Measurements from ENCODE around the gene WWC2. TPM values are rescaled to one million over a fixed set of nuclear protein-coding genes. Genes with fewer than 3 reads are reported as not detected.

The WWC2 gene
- total RNA-seq, 1 experiment from 2014 or later, result 82.8 TPM

- Histone ChIP-seq H3K36me3 (ENCODE audit: insufficient read depth, low read length, poor library complexity, severe bottlenecking) (no peaks in the 10 kb centered on the region), H3K9me3 (ENCODE audit: low read depth, low read length, poor library complexity, severe bottlenecking) (no peaks in the 10 kb centered on the region), H3K4me1 (ENCODE audit: insufficient read depth, low read length, poor library complexity, severe bottlenecking) (peaks cover 47% of the 10 kb centered on the region), H3K27ac (ENCODE audit: low read depth, low read length, poor library complexity, severe bottlenecking) (no peak overlapping the region), H3K27me3 (replicated peaks; ENCODE audit: insufficient read depth, low read depth, low read length, poor library complexity) (no peaks in the 10 kb centered on the region), H3K4me3 (ENCODE audit: low read depth, low read length, poor library complexity, severe bottlenecking) (no peak overlapping the region)
- POLR2A ChIA-PET (ENCODE audit: low non-redundant PET), result no interaction called here
- intact Hi-C loops (cut with micrococcal nuclease; ENCODE audit: unreplicated experiment), result no loop called here
- TF ChIP-seq CTCF (conservative IDR thresholded peaks at IDR 0.05; ENCODE audit: low read depth, low read length) (no peak), EZH2 (IDR thresholded peaks at IDR 0.05; ENCODE audit: borderline replicate concordance, low read depth, low read length, poor library complexity, severe bottlenecking) (no peak)
- CTCF ChIA-PET, result no interaction called here
- no peak for DNase-seq (ENCODE audit: low spot score)
- no TSS peak for BruUV-seq (replicated peaks)
Measured at GRCh38 chr4:183139058-183139750, 40.1 kb downstream of the WWC2 start.

- no TSS peak for BruUV-seq (replicated peaks)
- Histone ChIP-seq H3K4me3 (ENCODE audit: low read depth, low read length, poor library complexity, severe bottlenecking) (no peak overlapping the region), H3K36me3 (ENCODE audit: insufficient read depth, low read length, poor library complexity, severe bottlenecking) (no peaks in the 10 kb centered on the region), H3K27me3 (replicated peaks; ENCODE audit: insufficient read depth, low read depth, low read length, poor library complexity) (no peaks in the 10 kb centered on the region), H3K4me1 (ENCODE audit: insufficient read depth, low read length, poor library complexity, severe bottlenecking) (peaks cover 49% of the 10 kb centered on the region), H3K27ac (ENCODE audit: low read depth, low read length, poor library complexity, severe bottlenecking) (no peak overlapping the region), H3K9me3 (ENCODE audit: low read depth, low read length, poor library complexity, severe bottlenecking) (no peaks in the 10 kb centered on the region)
- no peak for DNase-seq (ENCODE audit: low spot score)
- ChIA-PET POLR2A (ENCODE audit: low non-redundant PET) (no interaction called here), CTCF (no interaction called here)
- no peak for TF ChIP-seq EZH2 (IDR thresholded peaks at IDR 0.05; ENCODE audit: borderline replicate concordance, low read depth, low read length, poor library complexity, severe bottlenecking)
- TF ChIP-seq CTCF (conservative IDR thresholded peaks at IDR 0.05; ENCODE audit: low read depth, low read length), result no peak
- intact Hi-C loops (cut with micrococcal nuclease; ENCODE audit: unreplicated experiment), result loop anchor here (5.0 kb wide), 1 partner anchor 43 kb away; the partner anchor contains the start of gene WWC2
Measured at GRCh38 chr4:183139972-183140570, 41.0 kb downstream of the WWC2 start.

GRCh38 chr4:183140911-183141320, 41.9 kb downstream of the WWC2 start:
- POLR2A ChIA-PET (ENCODE audit: low non-redundant PET), result no interaction called here
- Histone ChIP-seq H3K27ac (ENCODE audit: low read depth, low read length, poor library complexity, severe bottlenecking) (peak overlapping the region; percentile 21), H3K36me3 (ENCODE audit: insufficient read depth, low read length, poor library complexity, severe bottlenecking) (no peaks in the 10 kb centered on the region), H3K27me3 (replicated peaks; ENCODE audit: insufficient read depth, low read depth, low read length, poor library complexity) (no peaks in the 10 kb centered on the region), H3K4me1 (ENCODE audit: insufficient read depth, low read length, poor library complexity, severe bottlenecking) (peaks cover 56% of the 10 kb centered on the region), H3K4me3 (ENCODE audit: low read depth, low read length, poor library complexity, severe bottlenecking) (no peak overlapping the region), H3K9me3 (ENCODE audit: low read depth, low read length, poor library complexity, severe bottlenecking) (no peaks in the 10 kb centered on the region)
- TF ChIP-seq CTCF (conservative IDR thresholded peaks at IDR 0.05; ENCODE audit: low read depth, low read length) (no peak), EZH2 (IDR thresholded peaks at IDR 0.05; ENCODE audit: borderline replicate concordance, low read depth, low read length, poor library complexity, severe bottlenecking) (no peak)
- DNase-seq (ENCODE audit: low spot score), result peak; percentile 71
- intact Hi-C loops (cut with micrococcal nuclease; ENCODE audit: unreplicated experiment), result loop anchor here (5.0 kb wide), 1 partner anchor 44 kb away; the partner anchor contains the start of gene WWC2
- BruUV-seq (replicated peaks), result no TSS peak
- CTCF ChIA-PET, result no interaction called here
